ENCODE results near the gene ALX4. TPM values are rescaled to one million over a fixed set of nuclear protein-coding genes. Genes with fewer than 3 reads are reported as not detected.
A peak's percentile ranks its signal among the peaks of the same experiment; 100 is the strongest.

ALX4 gene
- total RNA-seq, 2 experiments from 2014 or later = not detected

DNA sequence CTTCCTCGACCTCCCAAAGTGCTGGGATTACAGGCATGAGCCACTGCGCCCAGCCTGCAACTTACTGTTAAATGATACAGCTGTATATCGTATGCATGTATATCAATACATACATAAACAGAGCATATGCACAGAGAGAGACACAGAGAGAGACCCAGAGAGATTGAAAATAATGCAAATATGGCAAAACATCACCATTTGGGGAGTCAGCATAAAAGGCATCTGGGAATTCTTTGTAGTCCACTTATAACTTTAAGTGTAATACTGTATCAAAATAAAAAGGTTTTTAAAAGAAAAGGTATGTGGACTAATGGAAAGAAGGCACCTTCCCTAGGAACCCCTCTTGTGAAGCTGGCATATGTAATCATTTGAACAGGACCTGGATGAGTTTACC is 21.8 kb downstream of the ALX4 start:
- H3K4me3 Mint-ChIP-seq = no peak overlapping the region
- H3K27me3 Mint-ChIP-seq = peaks cover 7% of the 10 kb centered on the region
- CTCF ChIA-PET = interaction anchor here (0.9 to 1.3 kb wide), 2 partner anchors 236 to 329 kb away, joined by 3 to 4 read pairs; no protein-coding TSS in a partner anchor
- DNase-seq = no peak
- no peaks in the 10 kb centered on the region for H3K4me1 Mint-ChIP-seq
- POLR2A ChIA-PET = no interaction called here
- no peak overlapping the region for H3K27ac Mint-ChIP-seq
- no peaks in the 10 kb centered on the region for H3K9me3 Mint-ChIP-seq
- H3K36me3 Mint-ChIP-seq (ENCODE audit: low read depth) = no peaks in the 10 kb centered on the region

DNA sequence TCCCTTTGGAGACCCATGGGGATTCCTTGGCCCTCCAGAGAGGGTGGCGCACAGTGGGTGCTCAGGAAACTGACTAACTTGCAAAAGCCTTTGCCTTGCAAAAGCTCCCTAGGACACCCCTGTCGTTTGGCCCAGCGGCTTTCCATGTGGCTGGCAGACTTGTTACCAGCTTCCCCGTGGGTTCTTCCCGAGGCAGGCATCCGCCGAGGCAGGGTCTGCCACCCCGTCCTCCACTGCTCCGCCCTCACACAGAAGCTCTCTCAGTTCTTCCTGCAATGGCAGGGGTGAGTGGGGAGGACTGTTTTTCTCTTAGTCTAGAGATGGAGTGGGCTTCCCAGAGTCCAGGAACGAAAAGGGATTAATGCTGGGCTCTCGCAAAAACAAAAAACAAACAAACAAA is 23.0 kb downstream of the ALX4 start:
- no peak overlapping the region for H3K27ac Mint-ChIP-seq
- no peak for DNase-seq
- no peaks in the 10 kb centered on the region for H3K9me3 Mint-ChIP-seq
- peaks cover 10% of the 10 kb centered on the region for H3K27me3 Mint-ChIP-seq
- no peaks in the 10 kb centered on the region for H3K4me1 Mint-ChIP-seq
- no peak overlapping the region for H3K4me3 Mint-ChIP-seq
- no peaks in the 10 kb centered on the region for H3K36me3 Mint-ChIP-seq (ENCODE audit: low read depth)
- CTCF ChIA-PET = interaction anchor here (0.7 to 1.8 kb wide), 3 partner anchors 32 to 331 kb away, joined by 3 to 4 read pairs (median 3); no protein-coding TSS in a partner anchor
- POLR2A ChIA-PET = no interaction called here

GRCh38 chr11:44286268-44286880 is 23.6 kb downstream of the ALX4 start:
- Mint-ChIP-seq H3K27ac (no peak overlapping the region), H3K4me1 (no peaks in the 10 kb centered on the region), H3K9me3 (no peaks in the 10 kb centered on the region), H3K4me3 (no peak overlapping the region), H3K36me3 (ENCODE audit: low read depth) (no peaks in the 10 kb centered on the region), H3K27me3 (peaks cover 10% of the 10 kb centered on the region)
- ChIA-PET CTCF (interaction anchor here (0.7 to 1.8 kb wide), 14 partner anchors 9 to 794 kb away, joined by 3 to 6 read pairs (median 3); no protein-coding TSS in a partner anchor), POLR2A (no interaction called here)
- DNase-seq = peak; percentile 68

- no peaks in the 10 kb centered on the region for H3K4me1 Mint-ChIP-seq
- peaks cover 9% of the 10 kb centered on the region for H3K27me3 Mint-ChIP-seq
- no peak overlapping the region for H3K4me3 Mint-ChIP-seq
- H3K36me3 Mint-ChIP-seq (ENCODE audit: low read depth) = no peaks in the 10 kb centered on the region
- no peak overlapping the region for H3K27ac Mint-ChIP-seq
- CTCF ChIA-PET = interaction anchor here (0.7 to 1.8 kb wide), 14 partner anchors 9 to 795 kb away, joined by 3 to 6 read pairs (median 3); no protein-coding TSS in a partner anchor
- no peak for DNase-seq
- POLR2A ChIA-PET = no interaction called here
- no peaks in the 10 kb centered on the region for H3K9me3 Mint-ChIP-seq
Observed at GRCh38 chr11:44285756-44286155, 24.2 kb downstream of the ALX4 start.

DNA sequence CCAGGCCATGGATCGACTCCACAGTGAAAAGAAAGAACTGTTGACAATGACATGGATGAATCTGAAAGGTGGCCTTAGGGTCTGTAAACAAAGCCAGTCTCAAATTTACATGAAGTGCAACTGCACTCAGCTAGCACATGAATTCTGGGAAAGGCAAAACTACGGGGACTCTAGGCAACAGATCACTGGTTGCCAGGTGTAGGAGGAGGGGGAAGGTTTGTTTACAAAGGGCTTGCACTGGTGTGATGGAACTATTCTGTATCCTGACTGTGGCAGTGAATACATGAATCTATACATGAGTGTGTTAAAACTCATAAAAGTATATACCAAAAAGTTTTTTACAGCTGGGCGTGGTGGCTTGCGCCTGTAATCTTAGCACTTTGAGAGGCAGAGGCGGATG is 27.3 kb downstream of the ALX4 start:
- no peak for DNase-seq
- peaks cover 6% of the 10 kb centered on the region for H3K27me3 Mint-ChIP-seq
- H3K27ac Mint-ChIP-seq = no peak overlapping the region
- H3K4me1 Mint-ChIP-seq = no peaks in the 10 kb centered on the region
- H3K36me3 Mint-ChIP-seq (ENCODE audit: low read depth) = no peaks in the 10 kb centered on the region
- H3K4me3 Mint-ChIP-seq = no peak overlapping the region
- no peaks in the 10 kb centered on the region for H3K9me3 Mint-ChIP-seq
- ChIA-PET CTCF (no interaction called here), POLR2A (no interaction called here)

- Mint-ChIP-seq H3K4me1 (no peaks in the 10 kb centered on the region), H3K9me3 (no peaks in the 10 kb centered on the region), H3K27ac (no peak overlapping the region), H3K36me3 (ENCODE audit: low read depth) (no peaks in the 10 kb centered on the region), H3K4me3 (no peak overlapping the region), H3K27me3 (peaks cover 5% of the 10 kb centered on the region)
- POLR2A ChIA-PET = no interaction called here
- CTCF ChIA-PET = no interaction called here
- no peak for DNase-seq
Observed at GRCh38 chr11:44281151-44281550, 28.8 kb downstream of the ALX4 start.

- CTCF ChIA-PET = no interaction called here
- no peak overlapping the region for H3K27ac Mint-ChIP-seq
- no peaks in the 10 kb centered on the region for H3K9me3 Mint-ChIP-seq
Observed at GRCh38 chr11:44280257-44280656, 29.7 kb downstream of the ALX4 start.

DNA sequence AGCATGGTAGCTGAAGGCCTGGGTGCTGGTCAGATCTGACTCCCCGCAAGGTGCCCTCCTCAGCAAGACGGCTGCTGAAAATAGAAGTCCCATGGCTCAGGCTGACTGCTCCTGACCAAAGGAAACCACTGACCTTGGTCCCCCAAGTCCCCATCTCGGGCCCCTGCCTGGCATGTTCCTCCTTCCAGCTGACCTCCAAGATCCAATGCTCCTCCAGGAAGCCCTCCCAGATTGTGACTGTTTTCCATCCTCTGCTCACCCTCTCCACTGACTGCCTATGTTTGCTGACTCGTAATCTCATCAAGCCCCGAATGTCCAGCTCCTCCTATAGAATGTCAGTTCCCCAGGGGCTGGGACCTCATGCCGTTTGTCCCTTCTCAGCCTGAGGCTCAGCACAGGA is 30.5 kb downstream of the ALX4 start:
- no peak overlapping the region for H3K4me3 Mint-ChIP-seq
- DNase-seq = no peak
- no peaks in the 10 kb centered on the region for H3K4me1 Mint-ChIP-seq
- peaks cover 5% of the 10 kb centered on the region for H3K27me3 Mint-ChIP-seq
- ChIA-PET CTCF (no interaction called here), POLR2A (no interaction called here)
- H3K36me3 Mint-ChIP-seq (ENCODE audit: low read depth) = no peaks in the 10 kb centered on the region
- H3K27ac Mint-ChIP-seq = no peak overlapping the region
- H3K9me3 Mint-ChIP-seq = no peaks in the 10 kb centered on the region

More at GRCh38 chr11:44280257-44280656, 29.7 kb downstream of the ALX4 start:
- no peak for DNase-seq
- Mint-ChIP-seq H3K4me1 (no peaks in the 10 kb centered on the region), H3K27me3 (peaks cover 5% of the 10 kb centered on the region), H3K4me3 (no peak overlapping the region), H3K36me3 (ENCODE audit: low read depth) (no peaks in the 10 kb centered on the region)
- POLR2A ChIA-PET = no interaction called here

GRCh38 chr11:44277196-44278090 is 32.5 kb downstream of the ALX4 start:
- ChIA-PET POLR2A (no interaction called here), CTCF (interaction anchor here (1.2 kb wide), 1 partner anchor 12 kb away, joined by 3 read pairs; no protein-coding TSS in a partner anchor)
- H3K4me1 Mint-ChIP-seq = no peaks in the 10 kb centered on the region
- H3K9me3 Mint-ChIP-seq = no peaks in the 10 kb centered on the region
- peaks cover 5% of the 10 kb centered on the region for H3K27me3 Mint-ChIP-seq
- no peak for DNase-seq
- H3K36me3 Mint-ChIP-seq (ENCODE audit: low read depth) = no peaks in the 10 kb centered on the region
- H3K27ac Mint-ChIP-seq = no peak overlapping the region
- no peak overlapping the region for H3K4me3 Mint-ChIP-seq

DNA sequence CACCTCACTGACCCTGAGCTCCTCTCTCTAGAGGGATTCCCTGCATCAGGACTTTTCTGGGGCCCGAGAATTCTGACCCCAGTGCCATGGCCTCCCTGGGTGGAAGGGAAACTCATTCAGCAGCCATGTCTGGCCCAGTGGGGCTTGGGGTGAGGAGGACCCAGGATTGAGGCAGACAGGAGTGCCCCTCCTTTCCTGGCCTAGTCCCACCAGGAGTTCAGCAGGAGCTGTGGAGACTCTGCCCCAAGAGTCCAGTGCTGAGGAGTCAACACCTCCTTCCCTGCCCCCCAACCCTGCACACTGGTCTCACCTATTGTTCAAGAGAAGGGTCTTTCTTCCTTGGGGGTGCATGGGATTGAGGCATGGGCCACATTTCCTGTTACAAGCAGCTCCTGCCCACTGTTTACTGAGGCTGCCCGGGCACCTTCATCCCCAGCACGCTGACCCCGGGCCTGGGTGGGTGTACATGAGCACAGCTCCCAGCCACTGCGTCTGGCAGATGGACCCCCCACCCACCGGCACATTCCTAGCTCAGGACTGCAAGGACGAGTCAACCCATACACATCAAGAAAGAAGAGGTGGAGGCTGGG is 33.9 kb downstream of the ALX4 start:
- peaks cover 5% of the 10 kb centered on the region for H3K27me3 Mint-ChIP-seq
- no peaks in the 10 kb centered on the region for H3K9me3 Mint-ChIP-seq
- no peak for DNase-seq
- H3K36me3 Mint-ChIP-seq (ENCODE audit: low read depth) = no peaks in the 10 kb centered on the region
- POLR2A ChIA-PET = no interaction called here
- no peak overlapping the region for H3K27ac Mint-ChIP-seq
- no peak overlapping the region for H3K4me3 Mint-ChIP-seq
- CTCF ChIA-PET = interaction anchor here (1.2 kb wide), 1 partner anchor 9 kb away, joined by 3 read pairs; no protein-coding TSS in a partner anchor
- H3K4me1 Mint-ChIP-seq = no peaks in the 10 kb centered on the region

GRCh38 chr11:44275241-44275640 is 34.7 kb downstream of the ALX4 start:
- POLR2A ChIA-PET = no interaction called here
- CTCF ChIA-PET = no interaction called here
- no peak overlapping the region for H3K27ac Mint-ChIP-seq
- no peak for DNase-seq
- H3K4me1 Mint-ChIP-seq = no peaks in the 10 kb centered on the region
- H3K4me3 Mint-ChIP-seq = no peak overlapping the region
- no peaks in the 10 kb centered on the region for H3K9me3 Mint-ChIP-seq
- peaks cover 5% of the 10 kb centered on the region for H3K27me3 Mint-ChIP-seq
- no peaks in the 10 kb centered on the region for H3K36me3 Mint-ChIP-seq (ENCODE audit: low read depth)

DNA sequence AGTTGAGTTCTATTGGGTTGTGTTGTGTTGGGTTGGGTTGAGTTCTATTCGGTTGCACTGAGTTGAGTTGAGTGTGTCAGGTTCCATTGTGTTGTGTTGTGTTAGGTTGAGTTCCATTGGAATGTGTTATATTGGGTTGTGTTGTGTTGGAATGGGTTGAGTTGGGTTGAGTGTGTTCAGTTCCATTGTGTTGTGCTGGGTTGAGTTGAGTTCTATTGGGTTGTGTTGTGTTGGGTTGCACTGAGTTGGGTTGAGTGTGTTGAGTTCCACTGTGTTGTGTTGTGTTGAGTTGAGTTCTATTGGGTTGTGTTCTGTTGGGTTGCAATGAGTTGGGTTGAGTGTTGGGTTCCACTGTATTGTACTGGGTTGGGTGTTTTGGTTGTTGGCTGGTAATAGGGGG is 35.5 kb downstream of the ALX4 start:
- ChIA-PET POLR2A (no interaction called here), CTCF (no interaction called here)
- Mint-ChIP-seq H3K4me1 (no peaks in the 10 kb centered on the region), H3K36me3 (ENCODE audit: low read depth) (no peaks in the 10 kb centered on the region), H3K27me3 (peaks cover 3% of the 10 kb centered on the region), H3K27ac (no peak overlapping the region), H3K4me3 (no peak overlapping the region), H3K9me3 (no peaks in the 10 kb centered on the region)
- DNase-seq = no peak

DNA sequence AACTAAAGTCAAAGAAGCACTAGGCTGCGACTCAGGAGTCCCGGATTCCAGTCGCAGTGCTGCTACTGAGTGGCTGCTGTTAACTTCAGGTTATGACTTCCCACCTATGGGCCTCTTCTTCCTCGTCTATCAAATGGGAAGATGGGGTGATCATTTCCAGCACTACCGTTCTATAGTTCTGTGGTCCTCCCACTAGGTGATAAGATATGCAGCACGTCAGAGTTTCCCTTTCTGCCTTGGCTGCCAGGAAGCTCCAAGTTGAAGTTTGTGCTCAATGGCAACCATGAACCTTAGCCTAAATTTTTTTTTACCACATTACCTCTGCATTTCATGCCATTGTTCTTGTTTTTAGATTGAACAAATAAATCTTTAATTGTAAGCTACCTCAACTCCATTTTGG is 38.7 kb downstream of the ALX4 start:
- POLR2A ChIA-PET = no interaction called here
- Mint-ChIP-seq H3K27me3 (peaks cover 3% of the 10 kb centered on the region), H3K9me3 (no peaks in the 10 kb centered on the region), H3K36me3 (ENCODE audit: low read depth) (no peaks in the 10 kb centered on the region), H3K4me1 (no peaks in the 10 kb centered on the region), H3K4me3 (no peak overlapping the region), H3K27ac (no peak overlapping the region)
- no peak for DNase-seq
- CTCF ChIA-PET = no interaction called here
